HepG2 (cell line): ENCODE data around the gene CADPS. TPM values are rescaled to one million over a fixed set of nuclear protein-coding genes. Genes with fewer than 3 reads are reported as not detected.

Source experiments
- ATAC-seq: fragments of 200-7000 bp; cut with Tn5 transposase; 3 replicates; pipeline ENCODE4 v1.9.1; 2020; ENCODE audit warnings: mild to moderate bottlenecking, moderate library complexity
- BruUV-seq: library from RNA; stranded (reverse); fragments of 400-500 nt; replicated peaks from 2 replicates; lab custom pipeline; 2021; lab: Mats Ljungman, UMichigan
- CTCF ChIA-PET: fragments of 300-600 bp; formaldehyde crosslinking; extraction: SDS; loops from one replicate; lab custom pipeline; 2021; ENCODE audit warnings: low total read pairs, inconsistent platforms, low intra/inter-chr PET ratio; lab: Yijun Ruan, JAX
- POLR2A ChIA-PET: fragments of 350-600 bp; sonication (Branson Sonifier 250); formaldehyde crosslinking; loops from one replicate; lab custom pipeline; 2020; ENCODE audit warnings: antibody characterized with exemption, inconsistent platforms; lab: Yijun Ruan, JAX
- DNase-seq: peaks from one replicate; pipeline ENCODE4 v3.0.0-alpha.2; 2015; ENCODE audit warnings: low spot score
- FAIRE-seq: peaks from 3 replicates; lab custom pipeline; 2011; peaks lifted over from hg19 to GRCh38; lab: Jason Lieb, UNC
- H2AFZ ChIP-seq: one replicate; pipeline ENCODE4 v1.6.1; 2011; ENCODE audit warnings: low read length, inconsistent platforms
- H3K27ac ChIP-seq: fragments of 300-600 bp; 3 replicates; pipeline ENCODE4 v1.8.0; 2011; ENCODE audit warnings: mixed run types, mild to moderate bottlenecking, mixed read lengths, low read length, inconsistent platforms; ENCODE audit not compliant: insufficient read depth; ENCODE audit errors: extremely low read length
- H3K27me3 ChIP-seq, 2 experiments: fragments of 200-600 bp in 1 of 2; 2 replicates in 1 of 2; 3 replicates in 1 of 2; pipeline versions ENCODE4 v1.6.0 to v1.8.0; 2011; ENCODE audit warnings: low read length in 2 of 2, mild to moderate bottlenecking in 2 of 2, moderate library complexity in 2 of 2, inconsistent platforms in 1 of 2; ENCODE audit not compliant: insufficient read depth in 2 of 2, control insufficient read depth in 1 of 2
- H3K36me3 ChIP-seq, 2 experiments: fragments of 200-600 bp in 1 of 2; replicated peaks in 1 of 2; 2 replicates in 1 of 2; 3 replicates in 1 of 2; pipeline versions ENCODE4 v1.5.1 to v1.8.0; 2011; ENCODE audit warnings: low read length in 2 of 2, inconsistent platforms in 1 of 2; ENCODE audit not compliant: insufficient read depth in 2 of 2, control insufficient read depth in 1 of 2
- H3K4me1 ChIP-seq: 2 replicates; pipeline ENCODE4 v1.5.1; 2012; ENCODE audit warnings: low read length, inconsistent platforms; ENCODE audit not compliant: insufficient read depth
- H3K4me2 ChIP-seq: 2 replicates; pipeline ENCODE4 v1.6.0; 2011; ENCODE audit warnings: low read depth, low read length, inconsistent platforms
- H3K4me3 ChIP-seq, 3 experiments: fragments of 200-600 bp in 1 of 3; sonication (generic), shearing (Covaris generic) in 1 of 3; replicated peaks in 1 of 3; 2 replicates each; pipeline ENCODE4 v1.5.1; 2011 to 2016; ENCODE audit warnings: low read length in 3 of 3, inconsistent platforms in 2 of 3, low read depth in 2 of 3, mild to moderate bottlenecking in 2 of 3, control low read depth in 1 of 3, mixed read lengths in 1 of 3; ENCODE audit not compliant: insufficient read depth in 1 of 3
- H3K79me2 ChIP-seq: one replicate; pipeline ENCODE4 v1.6.1; 2011; ENCODE audit warnings: low read length, inconsistent platforms; ENCODE audit not compliant: insufficient read depth
- H3K9ac ChIP-seq: 2 replicates; pipeline ENCODE4 v1.6.0; 2011; ENCODE audit warnings: mild to moderate bottlenecking, low read depth, low read length, inconsistent platforms; ENCODE audit not compliant: insufficient read depth
- H3K9me3 ChIP-seq: 2 replicates; pipeline ENCODE4 v1.5.1; 2012; ENCODE audit warnings: mild to moderate bottlenecking, low read length
- H4K20me1 ChIP-seq: 2 replicates; pipeline ENCODE4 v1.6.0; 2011; ENCODE audit warnings: inconsistent platforms, mild to moderate bottlenecking, low read length, moderate library complexity; ENCODE audit not compliant: insufficient read depth
- FOXP1 ChIP-seq, 2 experiments: fragments of 450-650 bp in 1 of 2; IDR thresholded peaks; 2 replicates each; pipeline ENCODE4 v1.6.1; 2017 to 2018; ENCODE audit warnings: antibody characterized with exemption in 1 of 2
- GATA4 ChIP-seq: sonication (generic); IDR thresholded peaks from 2 replicates; pipeline ENCODE4 v1.6.1; 2016; ENCODE audit warnings: antibody characterized with exemption, low read depth, borderline replicate concordance
- GTF3A ChIP-seq: sonication (generic); formaldehyde crosslinking; conservative IDR thresholded peaks from 2 replicates; pipeline ENCODE4 v1.4.0; 2020; ENCODE audit warnings: mild to moderate bottlenecking, missing genetic modification reagents
- HCFC1 ChIP-seq: fragments of 150-350 bp; IDR thresholded peaks from 2 replicates; pipeline ENCODE4 v1.6.1; 2014; ENCODE audit warnings: low read depth, low read length
- MXI1 ChIP-seq: IDR thresholded peaks from 3 replicates; pipeline ENCODE4 v1.6.1; 2012; ENCODE audit warnings: low read depth, low read length, inconsistent platforms, borderline replicate concordance
- NR2F1 ChIP-seq, 2 experiments: fragments of 450-650 bp in 1 of 2; formaldehyde crosslinking in 1 of 2; IDR thresholded peaks; 2 replicates each; pipeline versions ENCODE4 v1.5.0 to v1.6.1; 2016 to 2020; ENCODE audit warnings: mild to moderate bottlenecking in 1 of 2, missing compliant biosample characterization in 1 of 2, missing genetic modification reagents in 1 of 2, moderate library complexity in 1 of 2
- PCBP2 ChIP-seq: fragments of 200-400 bp; formaldehyde crosslinking; optimal IDR thresholded peaks from 2 replicates; pipeline ENCODE3; 2018; ENCODE audit warnings: low read length, low read depth; ENCODE audit not compliant: poor library complexity, severe bottlenecking
- RFX3 ChIP-seq: IDR thresholded peaks from 2 replicates; pipeline ENCODE4 v1.6.1; 2016; ENCODE audit warnings: missing biosample characterization, missing genetic modification reagents
- SMAD9 ChIP-seq: sonication (generic); formaldehyde crosslinking; IDR thresholded peaks from 2 replicates; pipeline ENCODE4 v1.5.1; 2020; ENCODE audit warnings: mild to moderate bottlenecking, missing genetic modification reagents
- SUZ12 ChIP-seq: fragments of 150-350 bp; IDR thresholded peaks from 2 replicates; pipeline ENCODE4 v1.6.1; 2014; ENCODE audit warnings: low read depth, low read length
- TMF1 ChIP-seq: sonication (generic); formaldehyde crosslinking; IDR thresholded peaks from 2 replicates; pipeline ENCODE4 v1.8.1; 2022; ENCODE audit warnings: low read depth, missing genetic modification reagents
- ZNF260 ChIP-seq: sonication (generic); formaldehyde crosslinking; IDR thresholded peaks from 2 replicates; pipeline ENCODE4 v1.4.0; 2020; ENCODE audit warnings: missing genetic modification reagents, low read depth, mild to moderate bottlenecking, borderline replicate concordance
- ZNF33A ChIP-seq: sonication (generic); formaldehyde crosslinking; IDR thresholded peaks from 2 replicates; pipeline ENCODE4 v1.5.1; 2020; ENCODE audit warnings: missing genetic modification reagents, mild to moderate bottlenecking, moderate library complexity, borderline replicate concordance
- ZNF570 ChIP-seq: sonication (generic); formaldehyde crosslinking; IDR thresholded peaks from 2 replicates; pipeline ENCODE4 v1.4.0; 2020; ENCODE audit warnings: mild to moderate bottlenecking, missing genetic modification reagents, borderline replicate concordance
- ZNF605 ChIP-seq: sonication (generic); formaldehyde crosslinking; IDR thresholded peaks from 2 replicates; pipeline ENCODE4 v1.8.0; 2022; ENCODE audit warnings: mild to moderate bottlenecking, missing genetic modification reagents
- WGBS: methylation state at CpG from one replicate; pipeline ENCODE4 v1.1.6; 2017; ENCODE audit warnings: low lambda C conversion rate; 5-methylcytosine and 5-hydroxymethylcytosine counted together
- in situ Hi-C: cut with HindIII; loops from 2 replicates; pipeline ENCODE4 v1.10.0; 2017; ENCODE audit warnings: low pct_unique_long_range_greater_than_20kb; ENCODE audit not compliant: extremely low pct_ligation_motif_present
- intact Hi-C: fragments of 100-400 bp; cut with micrococcal nuclease; formaldehyde crosslinking; loops from one replicate; pipeline ENCODE4 v1.10.0; 2022; ENCODE audit not compliant: unreplicated experiment
- polyA plus RNA-seq, 8 experiments: library from polyadenylated mRNA; depleted of rRNA in 3 of 8; stranded (reverse) in 7 of 8; unstranded in 1 of 8; fragments of >200 nt; fragmentation: Illumina TruSeq in 4 of 8; extraction: Trizol in 4 of 8; gene quantifications; 2 replicates each; pipeline versions ENCODE4 v1.2.1 to v1.2.3, GENCODE V29; 2011 to 2016; ENCODE audit warnings: low read depth in 4 of 8, missing spikeins in 1 of 8, mixed read lengths in 1 of 8; ENCODE audit not compliant: insufficient read depth in 1 of 8
- total RNA-seq, 5 experiments: library from RNA; depleted of rRNA; stranded (reverse); fragments of >200 nt; fragmentation: Illumina TruSeq; extraction: Trizol; gene quantifications; 2 replicates each; pipeline ENCODE4 v1.2.3, GENCODE V29; 2016; ENCODE audit warnings: low read depth in 1 of 5
- TF ChIP-seq, protein P1 (sequence below): sonication (generic); formaldehyde crosslinking; IDR thresholded peaks from 2 replicates; pipeline ENCODE4 v1.4.0; 2020; ENCODE audit warnings: missing genetic modification reagents

CADPS gene
- total and polyA plus RNA-seq, 2 of the 13 experiments (the other 11 are each of a cell fraction or from before 2014, with no cell fraction given) = not detected

DNA sequence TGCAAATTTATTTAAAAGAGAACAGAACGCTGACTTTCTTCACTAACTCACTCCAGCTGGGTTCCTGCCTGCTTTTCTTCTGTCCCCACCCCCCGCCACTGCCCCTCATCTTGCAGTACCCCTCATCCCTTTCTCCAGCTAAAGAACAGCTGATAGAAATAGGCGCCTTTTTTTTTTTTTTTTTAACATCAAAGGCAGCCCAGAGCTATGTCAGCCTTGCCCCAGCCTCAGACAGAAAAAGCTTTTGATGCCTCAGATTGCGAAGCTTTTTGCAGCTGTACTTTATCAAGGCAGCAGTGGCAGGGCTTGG is 1.8 kb downstream of the CADPS start:
- no peak for ATAC-seq
- TF ChIP-seq SUZ12 (no peak), GATA4 (no peak), GTF3A (CRISPR knock-in tag) (no peak), ZNF570 (CRISPR knock-in tag) (no peak), ZNF33A (CRISPR knock-in tag) (no peak)
- TF ChIP-seq, protein P1, sequence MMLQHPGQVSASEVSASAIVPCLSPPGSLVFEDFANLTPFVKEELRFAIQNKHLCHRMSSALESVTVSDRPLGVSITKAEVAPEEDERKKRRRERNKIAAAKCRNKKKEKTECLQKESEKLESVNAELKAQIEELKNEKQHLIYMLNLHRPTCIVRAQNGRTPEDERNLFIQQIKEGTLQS (CRISPR knock-in tag) = no peak
- 21% methylated on average over 4 of the region's 4 CpGs for WGBS
- H3K4me1 ChIP-seq = no peaks in the 10 kb centered on the region
- in situ Hi-C loops = no loop called here
- no peak overlapping the region for H3K4me2 ChIP-seq
- no peak for DNase-seq
- ChIA-PET POLR2A (no interaction called here), CTCF (no interaction called here)
- H3K27ac ChIP-seq = no peak overlapping the region
- no peak for FAIRE-seq
- intact Hi-C loops = loop anchor here (10.0 kb wide), 1 partner anchor 321 kb away; no protein-coding TSS in a partner anchor
- no peak overlapping the region for H3K4me3 ChIP-seq
- H3K9ac ChIP-seq = no peak overlapping the region
- H3K36me3 ChIP-seq = no peaks in the 10 kb centered on the region
- no TSS peak for BruUV-seq
- no peaks in the 10 kb centered on the region; a peak in 1 of 5 replicates for H3K27me3 ChIP-seq
- no peaks in the 10 kb centered on the region for H3K79me2 ChIP-seq
- no peaks in the 10 kb centered on the region for H3K9me3 ChIP-seq
- no peak overlapping the region for H2AFZ ChIP-seq
- H4K20me1 ChIP-seq = no peaks in the 10 kb centered on the region

DNA sequence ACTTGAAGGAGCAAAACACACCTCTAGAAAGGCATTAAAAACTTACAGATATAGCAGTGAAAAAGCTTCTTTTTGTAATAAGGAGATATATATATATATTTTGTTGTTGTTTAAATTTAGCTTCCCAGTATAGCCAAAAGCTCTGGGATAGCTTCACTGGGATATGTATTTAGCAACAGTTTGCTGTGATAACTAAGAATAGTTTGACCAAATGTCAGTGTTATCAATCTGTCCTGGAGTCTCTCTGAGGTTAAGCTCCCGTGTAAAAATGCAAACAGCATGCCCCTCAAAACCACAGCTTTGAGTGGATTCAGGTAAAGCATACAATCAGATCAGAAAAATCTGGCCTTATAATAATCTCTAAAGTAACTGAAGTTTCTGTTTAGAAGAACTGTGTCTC is 2.9 kb downstream of the CADPS start:
- no peaks in the 10 kb centered on the region; a peak in 1 of 5 replicates for H3K27me3 ChIP-seq
- POLR2A ChIA-PET = no interaction called here
- H2AFZ ChIP-seq = no peak overlapping the region

More for the DNA sequence above, 2.9 kb downstream of the CADPS start:
- ATAC-seq (no peak), DNase-seq (no peak), FAIRE-seq (no peak)
- H3K4me2 ChIP-seq = no peak overlapping the region
- H3K36me3 ChIP-seq = no peaks in the 10 kb centered on the region
- H3K79me2 ChIP-seq = no peaks in the 10 kb centered on the region
- H3K4me3 ChIP-seq = no peak overlapping the region
- no peak overlapping the region for H3K27ac ChIP-seq
- no peak overlapping the region for H3K9ac ChIP-seq
- in situ Hi-C loops = no loop called here
- WGBS = 0% methylated on average over 1 of the region's 1 CpG
- H3K4me1 ChIP-seq = no peaks in the 10 kb centered on the region
- H4K20me1 ChIP-seq = no peaks in the 10 kb centered on the region
- no peaks in the 10 kb centered on the region for H3K9me3 ChIP-seq
- intact Hi-C loops = loop anchor here (10.0 kb wide), 1 partner anchor 322 kb away; no protein-coding TSS in a partner anchor
- CTCF ChIA-PET = no interaction called here
- no TSS peak for BruUV-seq
- TF ChIP-seq PCBP2 (no peak), ZNF605 (CRISPR knock-in tag) (no peak), RFX3 (CRISPR knock-in tag) (no peak), ZNF260 (CRISPR knock-in tag) (no peak), NR2F1 (CRISPR knock-in tag; IDR thresholded peaks at IDR 0.05) (no peak), HCFC1 (no peak), FOXP1 (IDR thresholded peaks at IDR 0.05) (no peak), FOXP1 (CRISPR knock-in tag; IDR thresholded peaks at IDR 0.05) (no peak), MXI1 (no peak), TMF1 (CRISPR knock-in tag) (no peak), SMAD9 (CRISPR knock-in tag) (no peak)
